Measurements from ENCODE around the gene PIEZO2.

Gene PIEZO2

DNA sequence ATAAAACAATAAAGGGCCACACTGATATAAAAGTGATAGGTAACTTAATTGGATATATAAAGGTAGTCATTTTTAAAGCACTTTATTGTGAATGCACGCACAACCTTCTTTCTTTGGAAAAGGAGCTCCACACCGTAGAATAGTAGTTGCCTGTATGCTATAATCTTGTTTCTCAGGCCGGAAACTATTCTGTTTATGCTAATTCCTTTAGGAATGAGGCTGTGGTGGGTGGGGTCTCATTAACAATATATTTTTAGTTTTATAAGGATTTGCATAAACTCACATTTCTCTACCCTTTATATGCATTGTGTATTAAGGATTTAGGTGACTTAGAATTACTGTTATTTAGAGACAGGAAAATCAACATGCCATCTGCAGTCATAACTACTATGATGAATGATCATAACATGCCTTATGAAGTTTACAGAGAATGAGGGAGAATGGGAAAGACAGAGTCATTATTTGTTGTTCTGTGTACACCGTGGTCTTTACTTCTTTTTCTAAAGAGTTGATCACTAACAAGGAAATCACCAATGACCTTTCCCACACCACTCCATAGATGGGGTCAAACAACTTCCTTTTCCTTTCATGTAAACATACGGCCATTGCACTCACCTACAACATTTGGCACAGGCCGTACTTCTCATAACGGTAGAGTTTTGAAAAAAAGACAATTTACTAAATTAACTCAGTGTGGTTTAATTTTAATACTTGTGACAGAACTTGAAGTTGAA is 84.5 kb downstream of the PIEZO2 start:
- DNase-seq (ENCODE audit: low read depth in 2 of 2), result no peak

DNA sequence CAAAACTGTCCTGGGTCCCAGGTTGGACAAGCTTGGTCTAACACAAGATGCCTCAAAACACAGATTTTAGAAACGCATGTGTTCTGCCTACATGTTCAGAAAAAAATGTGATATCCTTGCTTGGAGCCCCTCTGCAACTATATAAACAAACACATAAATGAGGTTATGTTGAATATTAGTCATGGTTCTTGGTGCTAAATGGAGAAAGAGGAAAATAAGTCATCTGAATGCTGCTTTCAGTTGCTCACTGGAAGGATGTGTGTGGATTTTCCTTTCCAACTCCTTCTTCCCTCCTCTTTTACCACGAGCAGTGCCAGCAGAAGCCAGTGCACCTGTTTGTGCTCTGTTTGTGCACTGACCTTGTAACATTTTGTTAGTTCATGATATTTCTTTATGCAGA is 85.3 kb downstream of the PIEZO2 start:
- no peak for DNase-seq (ENCODE audit: low read depth in 2 of 2)

GRCh38 chr18:11055721-11056120 is 93.6 kb downstream of the PIEZO2 start:
- DNase-seq (ENCODE audit: low read depth in 2 of 2), result no peak

DNA sequence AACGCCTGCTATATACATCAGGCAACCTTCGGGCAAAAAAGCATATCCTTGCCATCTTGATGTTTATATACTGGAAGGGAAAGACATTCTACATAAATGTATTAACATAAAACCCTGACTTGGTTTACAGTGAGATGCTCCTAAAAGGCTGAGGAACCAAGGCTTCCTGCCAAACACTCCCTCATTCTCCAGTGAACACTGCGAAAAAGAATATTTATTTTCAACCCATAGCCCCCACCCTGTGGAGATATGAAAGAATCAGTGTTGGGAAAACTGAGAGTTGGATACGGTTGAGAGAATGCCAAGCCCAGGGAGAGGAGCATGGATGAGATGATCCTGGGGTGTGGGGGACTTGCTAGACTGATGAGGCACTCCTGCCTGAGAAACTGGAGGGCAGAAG is 94.9 kb downstream of the PIEZO2 start:
- DNase-seq (ENCODE audit: low read depth in 2 of 2), result no peak

GRCh38 chr18:11053293-11053692 is 96.1 kb downstream of the PIEZO2 start:
- DNase-seq (ENCODE audit: low read depth in 2 of 2), result no peak

DNA sequence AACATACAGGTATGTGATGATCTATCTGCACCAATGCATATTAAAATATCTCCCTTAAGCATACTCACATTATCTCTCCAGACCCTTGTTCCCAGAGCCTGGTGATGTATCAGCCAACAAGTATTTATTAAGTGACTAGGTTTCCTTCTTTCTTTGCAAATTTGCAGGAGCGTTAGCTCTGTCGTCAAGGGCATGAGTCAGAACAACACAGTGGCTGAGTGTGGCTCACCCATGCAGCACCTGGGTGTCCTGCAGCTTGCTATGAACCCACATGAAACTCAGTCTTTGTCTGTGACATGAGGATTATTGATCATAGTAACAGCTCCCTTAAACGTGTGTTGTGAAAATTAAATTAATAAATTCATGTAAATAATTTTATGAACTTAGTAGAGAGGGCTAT is 96.6 kb downstream of the PIEZO2 start:
- DNase-seq (ENCODE audit: low read depth in 2 of 2), result no peak

GRCh38 chr18:11051462-11051861 is 97.9 kb downstream of the PIEZO2 start:
- no peak for DNase-seq (ENCODE audit: low read depth in 2 of 2)

GRCh38 chr18:11050966-11051365 is 98.4 kb downstream of the PIEZO2 start:
- no peak for DNase-seq (ENCODE audit: low read depth in 2 of 2)

- no peak for DNase-seq (ENCODE audit: low read depth in 2 of 2)
These were observed 101.6 kb downstream of the PIEZO2 start for GRCh38 chr18:11047817-11048216.

- DNase-seq (ENCODE audit: low read depth in 2 of 2), result no peak
These were observed 102.2 kb downstream of the PIEZO2 start for GRCh38 chr18:11047156-11047555.

- no peak for DNase-seq (ENCODE audit: low read depth in 2 of 2)
These were observed 103.2 kb downstream of the PIEZO2 start for GRCh38 chr18:11046140-11046539.

DNA sequence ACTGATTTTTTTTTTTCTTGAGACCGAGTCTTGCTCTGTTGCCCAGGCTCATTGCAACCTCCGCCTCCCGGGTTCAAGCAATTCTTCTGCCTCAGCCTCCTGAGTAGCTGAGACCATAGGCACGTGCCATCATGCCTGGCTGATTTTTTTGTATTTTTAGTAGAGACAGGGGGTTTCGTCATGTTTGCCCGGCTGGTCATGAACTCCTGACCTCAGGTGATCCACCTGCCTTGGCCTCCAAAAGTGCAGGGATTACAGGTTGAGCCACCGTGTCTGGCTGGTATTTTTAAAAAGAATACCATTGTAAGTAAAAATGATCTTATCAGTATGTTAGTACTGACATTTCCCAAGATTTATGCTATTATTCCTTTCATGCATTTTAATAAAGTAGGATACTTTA is 105.7 kb downstream of the PIEZO2 start:
- DNase-seq (ENCODE audit: low read depth in 2 of 2), result no peak

DNA sequence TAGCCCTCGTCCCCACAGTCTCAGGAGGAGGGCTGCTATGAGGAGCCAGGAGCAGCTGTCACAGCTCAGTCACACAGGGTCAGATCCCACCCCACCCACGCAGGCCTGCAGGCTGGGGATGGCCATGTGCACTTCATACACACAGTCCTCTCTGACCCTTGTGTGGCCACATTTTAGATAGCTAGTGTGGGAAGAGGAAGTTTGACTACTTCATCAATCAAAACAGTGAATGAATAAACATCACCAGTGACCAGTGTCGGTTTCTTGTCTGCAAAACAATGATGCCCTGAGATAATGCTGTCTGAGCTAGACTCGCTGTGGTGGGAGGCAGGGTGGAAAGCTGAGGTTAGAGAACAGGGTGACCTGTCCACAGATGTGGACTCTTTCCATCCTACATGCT is 107.1 kb downstream of the PIEZO2 start:
- no peak for DNase-seq (ENCODE audit: low read depth in 2 of 2)

- no peak for DNase-seq (ENCODE audit: low read depth in 2 of 2)
These were observed 108.3 kb downstream of the PIEZO2 start for GRCh38 chr18:11040823-11041656.

DNA sequence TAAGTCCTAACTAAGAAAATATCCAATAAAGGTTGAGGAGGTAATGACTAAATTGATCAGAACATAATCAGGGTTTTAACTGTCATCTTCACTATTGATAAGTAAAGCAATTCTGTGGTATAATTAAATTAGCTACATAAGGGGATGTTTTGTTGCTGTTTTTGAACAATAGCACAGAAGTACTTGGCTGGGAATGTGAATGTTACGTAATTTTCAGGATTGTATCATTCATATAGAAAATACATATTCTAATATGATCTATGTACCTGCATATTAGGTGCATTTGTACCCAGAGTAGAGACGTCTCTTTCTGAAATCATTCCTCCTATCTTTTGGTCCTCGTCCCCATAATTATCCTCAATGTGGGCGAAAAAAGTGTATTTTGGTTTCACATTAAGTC is 109.0 kb downstream of the PIEZO2 start:
- no peak for DNase-seq (ENCODE audit: low read depth in 2 of 2)

DNA sequence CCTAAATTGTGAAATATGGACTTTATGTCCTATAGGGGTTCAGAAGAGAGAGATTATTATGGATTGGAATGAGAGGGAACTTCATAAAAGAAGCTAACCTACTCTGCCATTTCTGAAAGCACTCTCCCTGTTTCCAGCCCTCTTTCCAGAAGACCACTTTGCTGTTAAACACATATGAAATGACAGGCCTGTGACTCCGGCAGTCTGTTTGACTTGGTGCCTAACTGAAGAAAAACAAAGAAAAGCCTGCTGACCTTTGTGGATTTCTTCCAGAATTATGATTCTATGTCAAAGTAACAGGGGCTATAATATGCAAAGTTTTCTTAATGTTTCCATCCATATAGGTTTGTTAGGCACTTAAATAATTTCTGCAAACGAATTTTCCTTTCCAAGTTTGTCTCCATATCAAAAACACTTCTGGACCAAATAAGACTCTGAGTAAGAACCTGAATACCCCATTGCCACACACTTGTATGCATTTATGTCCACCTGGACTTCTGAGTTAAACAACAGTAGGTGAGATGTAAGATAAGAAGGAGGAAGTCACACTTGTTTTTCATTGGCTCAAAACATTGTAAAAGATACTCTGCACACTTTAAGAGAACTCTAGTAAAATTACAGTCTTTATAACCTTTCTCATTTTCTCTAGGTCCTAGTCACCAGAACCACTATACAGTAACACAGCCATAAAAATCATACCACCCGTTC is 111.7 kb downstream of the PIEZO2 start:
- DNase-seq (ENCODE audit: low read depth in 2 of 2), result no peak

- no peak for DNase-seq (ENCODE audit: low read depth in 2 of 2)
These were observed 113.4 kb downstream of the PIEZO2 start for GRCh38 chr18:11035814-11036495.

GRCh38 chr18:11035376-11035775 is 114.0 kb downstream of the PIEZO2 start:
- no peak for DNase-seq (ENCODE audit: low read depth in 2 of 2)

DNA sequence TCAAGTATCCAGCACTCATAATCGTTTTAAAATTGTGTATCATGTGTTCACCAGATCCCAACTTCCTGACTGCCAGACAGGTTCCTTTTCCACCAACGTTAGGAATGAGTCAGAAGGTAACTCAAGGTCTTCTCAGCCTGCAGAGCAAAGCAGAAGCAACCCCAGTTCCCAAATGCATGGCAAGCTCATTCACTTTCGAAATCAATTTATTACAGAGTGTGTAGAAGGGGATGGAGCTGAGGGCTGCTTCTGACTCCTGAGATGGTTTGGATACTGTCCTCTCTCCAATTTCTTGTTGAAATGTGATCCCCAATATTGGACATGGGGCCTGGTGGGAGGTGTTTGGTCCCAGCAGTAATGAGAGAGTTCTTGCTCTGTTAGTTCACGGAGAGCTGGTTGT is 114.5 kb downstream of the PIEZO2 start:
- no peak for DNase-seq (ENCODE audit: low read depth in 2 of 2)

DNA sequence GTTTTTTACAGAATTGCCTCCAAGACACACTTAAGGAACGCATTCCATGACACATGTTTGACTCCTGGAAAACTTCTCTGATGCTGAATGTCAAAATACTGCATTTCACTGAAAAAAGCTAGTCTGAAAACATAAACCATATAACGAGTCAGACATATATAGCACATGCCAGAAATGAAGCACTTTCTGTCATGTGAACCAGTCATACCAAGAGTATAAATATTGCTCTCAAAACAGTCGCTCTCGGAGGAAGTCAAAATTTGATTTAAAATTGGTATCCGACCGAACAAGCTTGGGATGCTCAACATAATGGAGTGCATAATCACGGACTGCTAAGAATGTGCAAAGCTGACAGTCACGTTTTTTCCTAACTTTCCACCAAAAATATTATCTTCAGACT is 115.9 kb downstream of the PIEZO2 start:
- DNase-seq (ENCODE audit: low read depth in 2 of 2), result no peak

DNA sequence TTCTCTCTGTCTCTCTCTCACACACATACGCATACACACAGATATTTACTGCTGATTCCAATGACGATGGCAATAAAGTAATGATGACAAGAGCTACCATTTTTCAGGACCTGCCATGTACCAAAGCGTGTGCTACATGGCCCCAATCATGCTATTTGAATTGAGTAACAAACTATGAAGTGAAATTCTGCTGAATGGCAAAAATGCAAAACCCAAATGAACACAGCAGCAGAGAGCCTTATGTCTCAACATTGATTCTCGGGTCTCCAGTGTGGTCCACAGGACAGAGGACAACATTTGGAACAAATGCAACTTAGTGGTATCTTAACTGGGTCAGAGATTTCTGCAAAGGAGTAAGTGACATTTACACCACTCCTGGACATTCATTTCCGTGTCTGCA is 117.4 kb downstream of the PIEZO2 start:
- DNase-seq (ENCODE audit: low read depth in 2 of 2), result no peak

- no peak for DNase-seq (ENCODE audit: low read depth in 2 of 2)
These were observed 120.3 kb downstream of the PIEZO2 start for GRCh38 chr18:11029021-11029420.

Data from stimulated activated CD8-positive, alpha-beta memory T cell treated with anti-CD3 and anti-CD28 coated beads, Interleukin-2, amount 100 ng/mL, for 1 hour (primary cell).